ENCODE data around the gene SNX25.

Gene SNX25

DNA sequence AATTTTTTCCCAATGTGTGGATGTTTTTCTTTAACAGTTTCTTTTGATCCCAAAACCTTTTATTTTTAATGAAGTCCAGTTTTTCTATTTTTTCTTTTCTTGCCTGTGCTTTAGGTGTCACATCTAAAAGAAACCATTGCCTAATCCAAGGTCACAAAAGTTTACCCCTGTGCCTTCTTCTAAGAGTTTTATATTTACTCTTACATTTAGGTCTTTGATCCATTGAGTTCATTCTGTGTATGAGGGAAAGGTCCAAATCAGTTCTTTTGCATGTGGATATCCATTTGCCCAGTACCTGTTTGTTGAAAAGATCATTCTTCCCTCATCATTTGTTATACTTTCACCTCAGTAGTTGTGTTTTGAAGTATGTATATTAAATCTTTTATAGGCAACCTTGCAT is 173.4 kb downstream of the SNX25 start:
- peak overlapping the region; percentile 96 for H3K27ac ChIP-seq
- TF ChIP-seq, protein P1, sequence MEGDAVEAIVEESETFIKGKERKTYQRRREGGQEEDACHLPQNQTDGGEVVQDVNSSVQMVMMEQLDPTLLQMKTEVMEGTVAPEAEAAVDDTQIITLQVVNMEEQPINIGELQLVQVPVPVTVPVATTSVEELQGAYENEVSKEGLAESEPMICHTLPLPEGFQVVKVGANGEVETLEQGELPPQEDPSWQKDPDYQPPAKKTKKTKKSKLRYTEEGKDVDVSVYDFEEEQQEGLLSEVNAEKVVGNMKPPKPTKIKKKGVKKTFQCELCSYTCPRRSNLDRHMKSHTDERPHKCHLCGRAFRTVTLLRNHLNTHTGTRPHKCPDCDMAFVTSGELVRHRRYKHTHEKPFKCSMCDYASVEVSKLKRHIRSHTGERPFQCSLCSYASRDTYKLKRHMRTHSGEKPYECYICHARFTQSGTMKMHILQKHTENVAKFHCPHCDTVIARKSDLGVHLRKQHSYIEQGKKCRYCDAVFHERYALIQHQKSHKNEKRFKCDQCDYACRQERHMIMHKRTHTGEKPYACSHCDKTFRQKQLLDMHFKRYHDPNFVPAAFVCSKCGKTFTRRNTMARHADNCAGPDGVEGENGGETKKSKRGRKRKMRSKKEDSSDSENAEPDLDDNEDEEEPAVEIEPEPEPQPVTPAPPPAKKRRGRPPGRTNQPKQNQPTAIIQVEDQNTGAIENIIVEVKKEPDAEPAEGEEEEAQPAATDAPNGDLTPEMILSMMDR (conservative IDR thresholded peaks at IDR 0.05) = no peak

DNA sequence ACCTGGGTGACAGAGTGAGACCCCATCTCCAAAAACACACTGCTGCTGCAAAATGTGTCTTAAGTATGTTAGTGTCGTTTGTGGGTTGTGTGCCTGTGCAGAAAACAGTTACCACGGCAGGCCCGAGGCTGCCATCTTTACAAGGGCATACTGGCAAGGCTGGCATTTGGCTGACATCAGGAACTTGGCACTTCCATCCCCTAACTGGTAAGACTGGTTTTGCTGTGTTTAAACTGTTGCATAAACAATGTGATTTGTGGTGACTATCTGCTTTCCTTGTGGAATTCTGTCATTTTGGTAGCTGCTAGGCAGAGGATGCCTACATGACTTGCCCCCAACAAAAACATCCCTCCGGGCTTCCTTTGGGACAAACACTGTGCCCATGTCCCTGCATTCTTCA is 174.1 kb downstream of the SNX25 start:
- TF ChIP-seq, protein P1 (conservative IDR thresholded peaks at IDR 0.05) = no peak
- H3K27ac ChIP-seq = peak overlapping the region; percentile 96

DNA sequence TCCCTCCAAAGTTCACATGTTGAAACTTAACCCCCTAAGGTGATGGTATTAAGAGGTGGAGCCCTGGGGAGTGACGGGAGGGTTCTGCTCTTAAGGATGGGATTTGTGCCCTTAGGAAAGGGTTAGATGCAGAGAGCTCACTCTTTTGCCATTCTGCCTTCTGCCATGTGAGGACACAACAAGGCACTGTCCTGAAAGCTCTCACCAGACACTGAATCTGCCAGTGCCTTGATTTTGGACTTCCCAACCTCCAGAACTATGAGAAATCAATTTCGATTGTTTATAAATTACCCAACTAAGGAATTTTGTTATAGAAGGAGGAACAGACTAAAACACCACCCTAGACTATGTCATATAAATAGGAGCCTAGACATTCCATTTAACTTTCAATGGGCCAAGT is 174.7 kb downstream of the SNX25 start:
- TF ChIP-seq, protein P1 (conservative IDR thresholded peaks at IDR 0.05) = no peak
- peak overlapping the region; percentile 96 for H3K27ac ChIP-seq

DNA sequence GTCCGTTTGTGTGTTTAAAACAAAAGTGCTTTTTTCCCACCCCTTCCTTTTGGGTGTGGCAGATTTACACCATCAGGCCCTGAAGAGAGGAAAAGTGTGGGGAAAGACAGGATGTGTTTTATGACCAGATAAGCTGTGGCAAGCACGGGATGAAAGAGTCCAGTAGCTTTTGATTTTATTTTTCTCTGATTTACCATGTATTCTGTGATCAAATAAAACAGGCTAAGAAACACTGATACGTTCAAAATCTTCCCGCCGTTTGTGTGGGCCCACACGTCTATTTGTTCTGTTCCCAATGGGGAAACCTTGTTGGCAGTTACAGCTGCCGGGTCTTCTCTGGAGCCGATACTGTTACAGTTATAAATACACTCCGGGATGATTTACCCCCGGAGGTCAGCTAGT is 175.5 kb downstream of the SNX25 start:
- H3K27ac ChIP-seq = peak overlapping the region; percentile 96
- TF ChIP-seq, protein P1 (conservative IDR thresholded peaks at IDR 0.05) = no peak

DNA sequence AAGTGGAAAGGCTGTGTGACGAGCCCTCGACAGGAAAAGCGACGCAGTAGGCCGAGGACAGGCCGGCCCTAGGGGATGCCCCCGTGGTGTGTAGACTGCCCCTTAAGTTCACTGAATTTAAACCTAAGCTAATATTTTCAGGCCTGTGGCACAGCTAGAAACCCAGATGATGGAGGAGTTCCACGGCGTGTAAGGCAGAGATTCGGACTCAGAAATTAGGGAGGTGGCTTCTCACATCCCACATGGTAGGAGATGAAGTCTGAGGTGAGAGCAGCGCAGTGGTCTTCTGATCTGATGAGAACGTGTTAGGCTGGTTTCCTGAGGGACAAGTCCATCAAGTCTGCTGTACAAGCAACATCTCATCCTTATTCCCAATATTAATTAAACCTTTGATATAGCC is 178.6 kb downstream of the SNX25 start:
- H3K27ac ChIP-seq = no peak overlapping the region
- TF ChIP-seq, protein P1 (conservative IDR thresholded peaks at IDR 0.05) = no peak

DNA sequence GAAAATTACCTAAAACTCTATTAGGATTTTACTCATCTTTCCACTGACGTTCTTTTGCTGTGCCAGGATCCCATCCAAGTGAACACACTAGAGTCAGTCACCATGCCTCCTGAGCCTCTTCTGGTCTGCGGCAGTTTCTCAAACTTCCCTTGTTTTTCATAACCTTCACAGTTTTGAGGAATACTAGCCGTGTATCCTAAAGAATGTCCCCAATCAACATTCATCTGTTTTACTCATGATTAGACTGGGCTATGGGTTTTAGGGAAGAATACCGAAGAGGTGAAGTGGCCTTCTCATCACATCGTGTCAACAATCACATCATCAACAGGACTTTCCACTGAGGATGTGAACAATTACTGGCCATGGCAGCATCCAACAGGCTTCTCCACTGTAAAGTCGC is 181.5 kb downstream of the SNX25 start:
- no peak overlapping the region for H3K27ac ChIP-seq
- TF ChIP-seq, protein P1 (conservative IDR thresholded peaks at IDR 0.05) = no peak

DNA sequence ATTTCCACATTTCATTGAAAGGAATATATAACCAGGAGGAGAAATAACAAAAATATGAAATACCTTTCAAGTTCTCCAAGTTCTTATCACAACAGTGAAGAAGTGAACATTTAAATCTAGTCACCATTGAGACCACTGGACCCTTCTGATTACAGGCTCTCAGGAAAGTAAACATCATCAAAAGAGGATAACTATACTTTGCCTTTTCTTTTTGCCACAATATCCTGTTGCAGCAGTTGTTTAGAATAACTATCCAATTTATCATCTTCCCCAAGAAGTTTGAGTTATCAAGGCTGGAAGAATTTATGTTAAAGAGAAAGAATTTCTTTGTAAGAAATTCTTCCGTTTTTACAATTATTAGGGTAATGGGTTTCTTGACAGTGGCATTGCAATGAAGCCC is 182.8 kb downstream of the SNX25 start:
- no peak overlapping the region for H3K27ac ChIP-seq

More for the DNA sequence above, 182.8 kb downstream of the SNX25 start:
- TF ChIP-seq, protein P1 (conservative IDR thresholded peaks at IDR 0.05) = no peak

Measured in VCaP (cell line).